Measurements from ENCODE around the gene DEK.
"Not testable (repeated sequence)": the region's sequence is repeated elsewhere in the genome, so short reads cannot be mapped to it uniquely, and the experiment has no call there.

DEK gene

GRCh38 chr6:18241208-18242038 is 22.9 kb downstream of the DEK start:
- DNase-seq (ENCODE audit: extremely low read depth in 1 of 2, low read depth in 1 of 2) = no peak

- no peak for DNase-seq (ENCODE audit: extremely low read depth in 1 of 2, low read depth in 1 of 2)
Measured at GRCh38 chr6:18240230-18240629, 24.1 kb downstream of the DEK start.

GRCh38 chr6:18237167-18237566 is 27.2 kb downstream of the DEK start:
- no peak for DNase-seq (ENCODE audit: extremely low read depth in 1 of 2, low read depth in 1 of 2)

- DNase-seq (ENCODE audit: extremely low read depth in 1 of 2, low read depth in 1 of 2) = no peak
Measured at GRCh38 chr6:18235524-18235923, 28.8 kb downstream of the DEK start.

- DNase-seq (ENCODE audit: extremely low read depth in 1 of 2, low read depth in 1 of 2) = no peak
Measured at GRCh38 chr6:18234564-18234963, 29.8 kb downstream of the DEK start.

GRCh38 chr6:18233770-18234169 is 30.6 kb downstream of the DEK start:
- not testable (repeated sequence) for DNase-seq (ENCODE audit: extremely low read depth in 1 of 2, low read depth in 1 of 2)

- DNase-seq (ENCODE audit: extremely low read depth in 1 of 2, low read depth in 1 of 2) = not testable (repeated sequence)
Measured at GRCh38 chr6:18231856-18232255, 32.5 kb downstream of the DEK start.

- DNase-seq (ENCODE audit: extremely low read depth in 1 of 2, low read depth in 1 of 2) = not testable (repeated sequence)
Measured at GRCh38 chr6:18228590-18228989, 35.7 kb downstream of the DEK start.

- DNase-seq (ENCODE audit: extremely low read depth in 1 of 2, low read depth in 1 of 2) = not testable (repeated sequence)
Measured at GRCh38 chr6:18227166-18227565, 37.2 kb downstream of the DEK start.

- DNase-seq (ENCODE audit: extremely low read depth in 1 of 2, low read depth in 1 of 2) = not testable (repeated sequence)
Measured at GRCh38 chr6:18226451-18227105, 37.8 kb downstream of the DEK start.

GRCh38 chr6:18221288-18221615 is 43.1 kb downstream of the DEK start:
- no peak for DNase-seq (ENCODE audit: extremely low read depth in 1 of 2, low read depth in 1 of 2)

- no peak for DNase-seq (ENCODE audit: extremely low read depth in 1 of 2, low read depth in 1 of 2)
Measured at GRCh38 chr6:18219591-18219990, 44.7 kb downstream of the DEK start.

GRCh38 chr6:18218233-18218632 is 46.1 kb downstream of the DEK start:
- no peak for DNase-seq (ENCODE audit: extremely low read depth in 1 of 2, low read depth in 1 of 2)

GRCh38 chr6:18216411-18216810 is 47.9 kb downstream of the DEK start:
- no peak for DNase-seq (ENCODE audit: extremely low read depth in 1 of 2, low read depth in 1 of 2)

- no peak for DNase-seq (ENCODE audit: extremely low read depth in 1 of 2, low read depth in 1 of 2)
Measured at GRCh38 chr6:18215436-18215835, 48.9 kb downstream of the DEK start.

GRCh38 chr6:18214003-18214402 is 50.3 kb downstream of the DEK start:
- no peak for DNase-seq (ENCODE audit: extremely low read depth in 1 of 2, low read depth in 1 of 2)

GRCh38 chr6:18213439-18213838 is 50.9 kb downstream of the DEK start:
- no peak for DNase-seq (ENCODE audit: extremely low read depth in 1 of 2, low read depth in 1 of 2)

GRCh38 chr6:18212231-18212630 is 52.1 kb downstream of the DEK start:
- no peak for DNase-seq (ENCODE audit: extremely low read depth in 1 of 2, low read depth in 1 of 2)

- peak in 1 of 2 donors; percentile 39 for DNase-seq (ENCODE audit: extremely low read depth in 1 of 2, low read depth in 1 of 2)
Measured at GRCh38 chr6:18211338-18211737, 53.0 kb downstream of the DEK start.

GRCh38 chr6:18210707-18211106 is 53.6 kb downstream of the DEK start:
- DNase-seq (ENCODE audit: extremely low read depth in 1 of 2, low read depth in 1 of 2) = no peak

- DNase-seq (ENCODE audit: extremely low read depth in 1 of 2, low read depth in 1 of 2) = no peak
Measured at GRCh38 chr6:18209539-18210197, 54.7 kb downstream of the DEK start.

GRCh38 chr6:18208778-18209177 is 55.6 kb downstream of the DEK start:
- not testable (repeated sequence) for DNase-seq (ENCODE audit: extremely low read depth in 1 of 2, low read depth in 1 of 2)

All from stimulated activated CD8-positive, alpha-beta memory T cell treated with anti-CD3 and anti-CD28 coated beads, Interleukin-7, amount 100 ng/mL, for 48 hours (primary cell).